Neural cell (in vitro differentiated cells): Measurements from ENCODE around the gene ZFX. TPM values are rescaled to one million over a fixed set of nuclear protein-coding genes. Genes with fewer than 3 reads are reported as not detected.

Experiments used
- H2AFZ ChIP-seq: fragments of 200-600, 300-800 bp; sonication (generic), shearing (Covaris generic); 2 replicates; pipeline ENCODE4 v1.6.0; 2014; ENCODE audit warnings: low read depth, mild to moderate bottlenecking, antibody characterized with exemption, low read length, moderate library complexity
- H3F3A ChIP-seq: fragments of 200-600 bp; shearing (Covaris generic); 2 replicates; pipeline ENCODE4 v1.6.1; 2016; ENCODE audit warnings: mild to moderate bottlenecking, moderate library complexity, mixed read lengths, antibody characterized with exemption, low read length; ENCODE audit not compliant: insufficient read depth, poor library complexity, severe bottlenecking
- H3K27ac ChIP-seq: fragments of 200-600, 300-800 bp; sonication (generic), shearing (Covaris generic); 2 replicates; pipeline ENCODE4 v1.5.1; 2014; ENCODE audit warnings: mild to moderate bottlenecking, low read length, moderate library complexity
- H3K27me3 ChIP-seq: fragments of 300-800, 200-600 bp; sonication (generic), shearing (Covaris generic); 2 replicates; pipeline ENCODE4 v1.6.0; 2014; ENCODE audit warnings: mild to moderate bottlenecking, low read depth, low read length, moderate library complexity; ENCODE audit not compliant: insufficient read depth
- H3K36me3 ChIP-seq: fragments of 300-800, 200-600 bp; sonication (generic), shearing (Covaris generic); 2 replicates; pipeline ENCODE4 v1.5.1; 2014; ENCODE audit warnings: mild to moderate bottlenecking, antibody characterized with exemption, low read length, moderate library complexity; ENCODE audit not compliant: insufficient read depth
- H3K4me2 ChIP-seq: fragments of 300-800, 200-600 bp; sonication (generic), shearing (Covaris generic); 2 replicates; pipeline ENCODE4 v1.6.0; 2014; ENCODE audit warnings: mild to moderate bottlenecking, low read length
- H3K4me3 ChIP-seq: fragments of 300-800, 200-600 bp; sonication (generic), shearing (Covaris generic); 2 replicates; pipeline ENCODE4 v1.5.1; 2014; ENCODE audit warnings: mild to moderate bottlenecking, low read length, moderate library complexity
- H3K79me2 ChIP-seq: fragments of 200-600 bp; shearing (Covaris generic); replicated peaks from 2 replicates; pipeline ENCODE4 v1.6.0; 2014; ENCODE audit warnings: mild to moderate bottlenecking, low read length, moderate library complexity; ENCODE audit not compliant: insufficient read depth
- H3K9ac ChIP-seq: fragments of 300-800, 200-600 bp; sonication (generic), shearing (Covaris generic); 2 replicates; pipeline ENCODE4 v1.6.1; 2016; ENCODE audit warnings: mild to moderate bottlenecking, low read length, mixed read lengths
- H3K9me2 ChIP-seq: fragments of 200-600 bp; shearing (Covaris generic); 2 replicates; pipeline ENCODE4 v1.6.1; 2016; ENCODE audit warnings: mild to moderate bottlenecking, low read length, mixed read lengths; ENCODE audit not compliant: insufficient read depth
- H3K9me3 ChIP-seq: fragments of 200-600, 300-800 bp; sonication (generic), shearing (Covaris generic); 2 replicates; pipeline ENCODE4 v1.6.1; 2016; ENCODE audit warnings: mild to moderate bottlenecking, mixed run types, low read length, moderate library complexity, mixed read lengths
- H4K20me1 ChIP-seq: fragments of 200-600 bp; shearing (Covaris generic); 2 replicates; pipeline ENCODE4 v1.6.1; 2016; ENCODE audit warnings: mild to moderate bottlenecking, mixed run types; ENCODE audit not compliant: insufficient read depth
- EP300 ChIP-seq: fragments of 450-650 bp; conservative IDR thresholded peaks from 2 replicates; pipeline ENCODE4 v1.6.1; 2014; ENCODE audit warnings: antibody characterized with exemption, mild to moderate bottlenecking, moderate library complexity; ENCODE audit not compliant: poor library complexity, severe bottlenecking
- EZH2 ChIP-seq: fragments of 200-600, 300-800 bp; shearing (Covaris generic), sonication (generic); IDR thresholded peaks from 2 replicates; pipeline ENCODE4 v1.6.1; 2014; ENCODE audit warnings: antibody characterized with exemption, low read length, borderline replicate concordance, mild to moderate bottlenecking; ENCODE audit not compliant: insufficient read depth, poor library complexity, severe bottlenecking
- MXI1 ChIP-seq: fragments of 450-650 bp; conservative IDR thresholded peaks from 2 replicates; pipeline ENCODE4 v1.6.1; 2014; ENCODE audit warnings: antibody characterized with exemption, mild to moderate bottlenecking; ENCODE audit not compliant: poor library complexity, severe bottlenecking
- POLR2AphosphoS5 ChIP-seq: IDR thresholded peaks from 2 replicates; pipeline ENCODE4 v1.6.1; 2012
- RAD21 ChIP-seq: fragments of 450-650 bp; conservative IDR thresholded peaks from 2 replicates; pipeline ENCODE4 v1.6.1; 2014; ENCODE audit warnings: antibody characterized with exemption, mild to moderate bottlenecking, moderate library complexity
- REST ChIP-seq: IDR thresholded peaks from 2 replicates; pipeline ENCODE4 v1.6.1; 2012; ENCODE audit warnings: borderline replicate concordance
- SMC3 ChIP-seq: fragments of 450-650 bp; conservative IDR thresholded peaks from 2 replicates; pipeline ENCODE4 v1.6.1; 2014; ENCODE audit warnings: antibody characterized with exemption, mild to moderate bottlenecking, moderate library complexity; ENCODE audit not compliant: poor library complexity
- TAF1 ChIP-seq: IDR thresholded peaks from 2 replicates; pipeline ENCODE4 v1.6.1; 2012; ENCODE audit warnings: low read depth
- polyA plus RNA-seq: library from polyadenylated mRNA; depleted of rRNA; stranded (reverse); fragments of >200 nt; gene quantifications from 2 replicates; pipeline ENCODE4 v1.2.3, GENCODE V29; 2014
- TF ChIP-seq, protein P1 (sequence below): fragments of 450-650 bp; IDR thresholded peaks from 2 replicates; pipeline ENCODE4 v1.5.1; 2014; ENCODE audit warnings: antibody characterized with exemption, mild to moderate bottlenecking, moderate library complexity; ENCODE audit not compliant: poor library complexity, severe bottlenecking

ZFX gene
- polyA plus RNA-seq, 1 donor from 2014 or later: 12.5 TPM

GRCh38 chrX:24198101-24198500 lies 48.6 kb downstream of the ZFX start:
- no peaks in the 10 kb centered on the region for H3K9me2 ChIP-seq
- no peak overlapping the region for H2AFZ ChIP-seq
- H3K9ac ChIP-seq: no peak overlapping the region
- no peaks in the 10 kb centered on the region for H3K9me3 ChIP-seq
- H3K4me3 ChIP-seq: no peak overlapping the region
- H3K36me3 ChIP-seq: no peaks in the 10 kb centered on the region
- TF ChIP-seq MXI1 (no peak), TAF1 (no peak), RAD21 (no peak), REST (no peak), POLR2AphosphoS5 (no peak), EZH2 (no peak), SMC3 (no peak), EP300 (no peak)
- TF ChIP-seq, protein P1, sequence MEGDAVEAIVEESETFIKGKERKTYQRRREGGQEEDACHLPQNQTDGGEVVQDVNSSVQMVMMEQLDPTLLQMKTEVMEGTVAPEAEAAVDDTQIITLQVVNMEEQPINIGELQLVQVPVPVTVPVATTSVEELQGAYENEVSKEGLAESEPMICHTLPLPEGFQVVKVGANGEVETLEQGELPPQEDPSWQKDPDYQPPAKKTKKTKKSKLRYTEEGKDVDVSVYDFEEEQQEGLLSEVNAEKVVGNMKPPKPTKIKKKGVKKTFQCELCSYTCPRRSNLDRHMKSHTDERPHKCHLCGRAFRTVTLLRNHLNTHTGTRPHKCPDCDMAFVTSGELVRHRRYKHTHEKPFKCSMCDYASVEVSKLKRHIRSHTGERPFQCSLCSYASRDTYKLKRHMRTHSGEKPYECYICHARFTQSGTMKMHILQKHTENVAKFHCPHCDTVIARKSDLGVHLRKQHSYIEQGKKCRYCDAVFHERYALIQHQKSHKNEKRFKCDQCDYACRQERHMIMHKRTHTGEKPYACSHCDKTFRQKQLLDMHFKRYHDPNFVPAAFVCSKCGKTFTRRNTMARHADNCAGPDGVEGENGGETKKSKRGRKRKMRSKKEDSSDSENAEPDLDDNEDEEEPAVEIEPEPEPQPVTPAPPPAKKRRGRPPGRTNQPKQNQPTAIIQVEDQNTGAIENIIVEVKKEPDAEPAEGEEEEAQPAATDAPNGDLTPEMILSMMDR: no peak
- H3K79me2 ChIP-seq: no peaks in the 10 kb centered on the region
- H4K20me1 ChIP-seq: no peaks in the 10 kb centered on the region
- no peaks in the 10 kb centered on the region for H3K27me3 ChIP-seq
- no peaks in the 10 kb centered on the region for H3F3A ChIP-seq
- no peak overlapping the region for H3K27ac ChIP-seq
- H3K4me2 ChIP-seq: no peak overlapping the region

DNA sequence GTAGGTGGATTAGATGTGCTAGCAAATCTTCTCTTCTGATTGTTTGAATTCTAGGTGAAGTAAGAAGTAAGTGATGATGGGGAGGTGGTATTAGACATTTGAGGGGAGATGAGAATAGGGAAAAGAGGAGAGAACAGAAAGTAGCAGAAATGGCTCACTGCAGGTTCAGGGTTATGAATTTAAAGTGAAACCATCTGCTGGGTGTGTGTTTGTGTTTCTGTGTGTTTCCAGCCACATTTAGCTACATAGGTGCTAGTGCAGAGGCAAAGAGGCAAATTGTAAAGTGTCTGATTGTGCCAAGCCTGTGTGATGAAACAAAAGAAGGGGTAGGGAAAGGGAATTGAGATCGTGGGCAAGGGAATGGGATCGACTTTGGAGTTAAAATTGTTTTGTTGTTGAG lies 50.6 kb downstream of the ZFX start:
- H3F3A ChIP-seq: no peaks in the 10 kb centered on the region
- no peak for TF ChIP-seq EZH2
- TF ChIP-seq REST: no peak
- no peak for TF ChIP-seq POLR2AphosphoS5
- no peak for TF ChIP-seq EP300
- TF ChIP-seq MXI1: no peak
- TF ChIP-seq SMC3: no peak
- TF ChIP-seq, protein P1: no peak
- TF ChIP-seq TAF1: no peak
- TF ChIP-seq RAD21: no peak
- H3K27me3 ChIP-seq: no peaks in the 10 kb centered on the region
- no peak overlapping the region for H3K4me3 ChIP-seq
- no peaks in the 10 kb centered on the region for H4K20me1 ChIP-seq
- H3K9me3 ChIP-seq: no peaks in the 10 kb centered on the region
- H3K4me2 ChIP-seq: no peak overlapping the region
- H3K36me3 ChIP-seq: no peaks in the 10 kb centered on the region
- H3K9me2 ChIP-seq: no peaks in the 10 kb centered on the region
- H3K79me2 ChIP-seq: no peaks in the 10 kb centered on the region
- H2AFZ ChIP-seq: no peak overlapping the region
- no peak overlapping the region for H3K27ac ChIP-seq
- no peak overlapping the region for H3K9ac ChIP-seq
